ENCODE measurements around the gene CASP6. TPM values are rescaled to one million over a fixed set of nuclear protein-coding genes. Genes with fewer than 3 reads are reported as not detected.

Gene CASP6
- total RNA-seq, 1 experiment from 2014 or later, result 8.1 TPM

DNA sequence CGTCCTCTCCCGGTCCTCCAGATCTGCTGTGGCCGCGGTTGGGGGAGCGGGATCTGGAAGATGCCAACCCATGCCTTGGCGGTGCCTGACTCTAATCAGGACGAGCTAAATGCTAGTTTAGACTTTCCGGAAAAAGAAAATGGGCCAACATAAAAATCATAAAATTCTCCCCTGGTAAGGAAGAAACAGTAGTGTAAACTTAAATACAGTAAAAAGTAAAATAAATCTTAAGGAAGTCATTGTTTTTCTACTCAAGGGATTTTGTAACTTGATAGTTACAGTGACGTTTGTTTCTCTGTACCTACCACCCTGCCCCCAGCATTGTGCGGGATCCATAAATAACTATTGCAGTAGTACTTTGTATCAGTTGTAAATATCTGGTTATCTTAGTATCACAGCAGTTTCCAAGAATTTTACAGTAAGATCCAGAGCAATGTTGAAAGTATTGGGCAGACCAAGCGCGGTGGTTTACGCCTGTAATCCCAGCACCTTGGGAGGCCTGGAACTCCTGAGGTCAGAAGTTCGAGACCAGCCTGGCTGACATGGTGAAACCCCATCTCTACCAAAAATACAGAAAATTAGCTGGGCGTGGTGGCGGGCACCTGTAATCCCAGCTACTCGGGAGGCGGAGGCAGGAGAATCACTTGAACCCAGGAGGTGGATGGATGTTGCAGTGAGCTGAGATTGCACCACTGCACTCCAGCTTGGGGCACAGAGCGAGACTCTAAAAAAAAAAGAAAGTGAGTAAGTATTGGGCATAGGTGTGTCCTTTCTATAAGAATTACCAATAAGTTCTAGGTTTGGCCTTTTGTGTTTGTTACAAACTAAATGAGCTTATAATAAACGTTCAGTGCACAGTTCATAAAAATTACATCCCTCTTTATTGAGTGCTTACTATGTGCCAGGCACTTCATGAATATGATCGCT is 27.6 kb upstream of the CASP6 start:
- CTCF ChIA-PET, result interaction anchor here (0.7 to 1.9 kb wide), 6 partner anchors 27 to 778 kb away, joined by 3 to 11 read pairs (median 6); partner anchors contain the start of gene CASP6
- BruUV-seq (replicated peaks), result no TSS peak
- Mint-ChIP-seq H3K4me3 (ENCODE audit: unreplicated experiment) (peak overlapping the region; percentile 88), H3K4me1 (ENCODE audit: insufficient read depth, unreplicated experiment) (peaks cover 15% of the 10 kb centered on the region), H3K27me3 (ENCODE audit: insufficient read depth, unreplicated experiment) (no peaks in the 10 kb centered on the region), H3K27ac (ENCODE audit: low read depth, unreplicated experiment) (no peak overlapping the region), H3K36me3 (ENCODE audit: insufficient read depth, unreplicated experiment) (no peaks in the 10 kb centered on the region), H3K9me3 (ENCODE audit: unreplicated experiment) (no peaks in the 10 kb centered on the region)
- DNase-seq (ENCODE audit: unreplicated experiment), result no peak
- POLR2A ChIA-PET, result interaction anchor here (0.5 to 3.4 kb wide), 13 partner anchors 10 to 370 kb away, joined by 3 to 39 read pairs (median 3); partner anchors contain the start of genes CASP6, CFI, GAR1 and MCUB
- TF ChIP-seq, protein P1, sequence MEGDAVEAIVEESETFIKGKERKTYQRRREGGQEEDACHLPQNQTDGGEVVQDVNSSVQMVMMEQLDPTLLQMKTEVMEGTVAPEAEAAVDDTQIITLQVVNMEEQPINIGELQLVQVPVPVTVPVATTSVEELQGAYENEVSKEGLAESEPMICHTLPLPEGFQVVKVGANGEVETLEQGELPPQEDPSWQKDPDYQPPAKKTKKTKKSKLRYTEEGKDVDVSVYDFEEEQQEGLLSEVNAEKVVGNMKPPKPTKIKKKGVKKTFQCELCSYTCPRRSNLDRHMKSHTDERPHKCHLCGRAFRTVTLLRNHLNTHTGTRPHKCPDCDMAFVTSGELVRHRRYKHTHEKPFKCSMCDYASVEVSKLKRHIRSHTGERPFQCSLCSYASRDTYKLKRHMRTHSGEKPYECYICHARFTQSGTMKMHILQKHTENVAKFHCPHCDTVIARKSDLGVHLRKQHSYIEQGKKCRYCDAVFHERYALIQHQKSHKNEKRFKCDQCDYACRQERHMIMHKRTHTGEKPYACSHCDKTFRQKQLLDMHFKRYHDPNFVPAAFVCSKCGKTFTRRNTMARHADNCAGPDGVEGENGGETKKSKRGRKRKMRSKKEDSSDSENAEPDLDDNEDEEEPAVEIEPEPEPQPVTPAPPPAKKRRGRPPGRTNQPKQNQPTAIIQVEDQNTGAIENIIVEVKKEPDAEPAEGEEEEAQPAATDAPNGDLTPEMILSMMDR (IDR thresholded peaks at IDR 0.05; ENCODE audit: unreplicated experiment), result no peak
- intact Hi-C loops (cut with micrococcal nuclease), result no loop called here

DNA sequence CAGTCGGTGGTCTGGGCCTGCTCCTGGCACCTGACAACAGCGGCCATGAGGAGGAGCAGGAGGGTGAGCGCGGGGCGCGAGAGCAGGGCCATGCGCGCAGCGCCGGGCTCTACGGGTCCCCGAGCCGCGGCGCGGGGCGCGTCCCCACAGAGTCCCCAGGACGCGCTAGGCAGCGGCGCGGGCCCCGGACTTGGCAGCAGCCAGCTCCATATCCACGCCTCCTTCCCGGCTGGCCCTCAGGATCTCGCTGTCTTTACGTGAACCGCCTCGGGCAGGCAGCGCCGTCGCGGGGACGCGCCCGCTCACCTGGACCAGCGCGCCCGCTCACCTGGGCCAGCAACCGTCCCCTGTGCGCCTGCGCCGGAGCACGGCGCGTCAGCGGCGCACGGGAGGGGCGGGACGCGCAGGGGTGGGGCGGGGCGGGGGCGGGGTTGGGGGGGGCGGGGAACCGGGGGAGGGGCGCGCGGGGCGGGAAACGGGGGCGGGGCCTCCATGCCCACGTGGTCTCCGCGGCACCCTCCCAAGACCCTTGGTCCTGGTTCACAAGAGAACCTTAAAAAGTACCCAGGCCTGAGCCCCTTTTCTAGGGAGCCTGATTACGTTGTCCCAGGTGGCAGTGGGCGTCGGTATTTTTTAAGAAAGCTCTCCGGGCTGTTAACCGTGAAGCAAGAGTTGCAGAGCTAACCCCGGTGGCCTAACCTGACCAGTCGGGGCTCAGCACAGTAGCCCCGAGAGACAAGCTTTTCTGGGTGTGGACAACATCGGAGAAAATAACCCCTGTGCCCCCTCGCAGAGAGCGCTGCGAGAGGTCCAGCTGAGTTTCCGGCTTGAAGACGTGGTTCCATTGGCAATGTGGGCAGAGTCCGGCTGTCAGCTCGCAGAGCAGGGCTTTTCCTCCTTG is 26.7 kb upstream of the CASP6 start, which contains the start of gene PLA2G12A:
Gene PLA2G12A, minus strand, starts transcription at position 353 of the 901 bp plus-strand sequence. Its CDS starts 261 bp downstream, at position 92.
- POLR2A ChIA-PET, result interaction anchor here (0.7 to 3.4 kb wide), 16 partner anchors 13 to 369 kb away, joined by 3 to 39 read pairs (median 4); partner anchors contain the start of genes CASP6, CFI, GAR1 and MCUB
- intact Hi-C loops (cut with micrococcal nuclease), result loop anchor here (1.0 kb wide), 1 partner anchor 27 kb away; the partner anchor contains the start of gene CASP6
- peak; percentile 90 for DNase-seq (ENCODE audit: unreplicated experiment)

DNA sequence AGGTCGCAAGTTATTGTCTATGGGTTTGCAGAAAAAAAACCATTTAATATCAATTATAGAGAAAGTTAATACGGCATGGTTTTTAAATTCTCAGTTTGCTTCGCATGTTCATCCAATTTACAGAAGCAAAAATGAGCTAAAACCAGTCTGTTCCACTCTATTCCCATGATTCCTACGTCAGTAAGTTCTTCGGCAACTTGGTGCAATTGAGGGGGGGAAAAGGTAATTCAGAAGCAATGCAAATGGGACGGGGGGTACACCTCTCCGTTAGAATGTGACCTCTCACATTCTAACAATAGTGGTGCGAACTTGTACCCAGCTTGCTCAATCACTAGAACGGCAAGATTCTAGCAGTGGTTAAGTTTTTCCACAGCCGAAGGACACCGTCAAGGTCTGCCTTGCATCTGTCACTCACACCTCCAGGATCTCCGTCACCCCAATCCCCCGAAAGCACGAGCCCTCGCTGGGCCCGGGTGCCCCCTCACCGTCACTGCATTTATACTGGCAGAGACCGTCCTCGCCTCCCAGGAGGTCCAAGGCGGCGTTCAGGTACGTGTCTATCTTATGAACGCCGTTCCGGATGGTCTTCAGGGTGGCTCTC is 26.0 kb upstream of the CASP6 start:
- intact Hi-C loops (cut with micrococcal nuclease), result loop anchor here (1.0 kb wide), 1 partner anchor 26 kb away; the partner anchor contains the start of gene CASP6
- CTCF ChIA-PET, result interaction anchor here (0.5 to 0.6 kb wide), 3 partner anchors 117 to 230 kb away, joined by 3 read pairs; no protein-coding TSS in a partner anchor
- TF ChIP-seq, protein P1 (IDR thresholded peaks at IDR 0.05; ENCODE audit: unreplicated experiment), result no peak
- peak overlapping the region; percentile 52 for H3K27ac Mint-ChIP-seq (ENCODE audit: low read depth, unreplicated experiment)
- POLR2A ChIA-PET, result interaction anchor here (0.6 to 3.4 kb wide), 14 partner anchors 8 to 1040 kb away, joined by 3 to 39 read pairs (median 4); partner anchors contain the start of genes CASP6, GAR1, MCUB and SEC24B
- H3K36me3 Mint-ChIP-seq (ENCODE audit: insufficient read depth, unreplicated experiment), result peaks cover 6% of the 10 kb centered on the region
- no peaks in the 10 kb centered on the region for H3K9me3 Mint-ChIP-seq (ENCODE audit: unreplicated experiment)
- peak; percentile 37 for DNase-seq (ENCODE audit: unreplicated experiment)
- H3K27me3 Mint-ChIP-seq (ENCODE audit: insufficient read depth, unreplicated experiment), result no peaks in the 10 kb centered on the region
- no TSS peak for BruUV-seq (replicated peaks)
- peaks cover 18% of the 10 kb centered on the region for H3K4me1 Mint-ChIP-seq (ENCODE audit: insufficient read depth, unreplicated experiment)
- peak overlapping the region; percentile 88 for H3K4me3 Mint-ChIP-seq (ENCODE audit: unreplicated experiment)

More for the DNA sequence above, 26.7 kb upstream of the CASP6 start, which contains the start of gene PLA2G12A:
- BruUV-seq (replicated peaks), result no TSS peak
- CTCF ChIA-PET, result interaction anchor here (0.5 to 1.9 kb wide), 7 partner anchors 26 to 229 kb away, joined by 3 to 11 read pairs (median 3); partner anchors contain the start of gene CASP6
- Mint-ChIP-seq H3K4me1 (ENCODE audit: insufficient read depth, unreplicated experiment) (peaks cover 18% of the 10 kb centered on the region), H3K36me3 (ENCODE audit: insufficient read depth, unreplicated experiment) (no peaks in the 10 kb centered on the region), H3K27me3 (ENCODE audit: insufficient read depth, unreplicated experiment) (no peaks in the 10 kb centered on the region), H3K4me3 (ENCODE audit: unreplicated experiment) (peak within 1 kb of the TSS; percentile 88), H3K27ac (ENCODE audit: low read depth, unreplicated experiment) (peak within 1 kb of the TSS; percentile 52), H3K9me3 (ENCODE audit: unreplicated experiment) (no peaks in the 10 kb centered on the region)
- TF ChIP-seq, protein P1 (IDR thresholded peaks at IDR 0.05; ENCODE audit: unreplicated experiment), result no peak
